GM19455 (cell line): ENCODE results near the gene OLIG2.

Source experiments
- ATAC-seq: cut with Tn5 transposase; IDR thresholded peaks from one replicate; pipeline ENCODE4 v1.9.1; 2021; ENCODE audit not compliant: unreplicated experiment

Gene OLIG2

DNA sequence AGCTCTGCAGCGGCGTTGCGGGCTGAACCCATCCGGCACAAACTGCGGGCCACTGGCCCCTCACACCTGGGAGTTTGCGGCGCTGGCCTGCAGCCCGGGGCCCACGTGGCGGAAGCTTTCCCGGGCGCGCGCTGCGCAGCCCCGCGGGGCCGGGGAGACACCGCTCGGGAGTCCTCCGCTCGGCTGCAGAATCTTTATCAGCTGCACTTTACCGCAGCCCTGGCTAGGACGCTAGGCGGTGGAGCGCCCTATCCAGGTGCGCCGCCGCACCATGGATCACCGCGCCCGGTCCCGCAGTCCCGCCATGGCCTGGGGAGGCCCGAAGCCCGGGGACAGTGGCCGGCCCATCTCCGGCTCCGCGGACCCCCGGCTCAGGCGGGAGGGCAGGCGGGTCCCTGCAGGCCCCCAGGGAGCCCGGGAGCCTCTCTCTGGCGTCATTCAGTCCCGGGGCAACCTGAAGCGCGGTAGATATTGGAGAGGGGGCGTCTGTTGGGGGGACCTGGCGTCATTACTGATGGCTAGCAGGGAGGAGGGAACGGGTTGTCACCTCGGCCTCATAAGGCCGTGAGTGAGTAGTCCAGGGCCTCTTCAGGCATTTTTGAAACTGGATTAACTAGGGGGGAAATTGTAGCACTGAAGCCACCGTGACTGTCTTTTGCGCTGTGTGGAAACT is 5.7 kb upstream of the OLIG2 start:
- ATAC-seq = no peak

DNA sequence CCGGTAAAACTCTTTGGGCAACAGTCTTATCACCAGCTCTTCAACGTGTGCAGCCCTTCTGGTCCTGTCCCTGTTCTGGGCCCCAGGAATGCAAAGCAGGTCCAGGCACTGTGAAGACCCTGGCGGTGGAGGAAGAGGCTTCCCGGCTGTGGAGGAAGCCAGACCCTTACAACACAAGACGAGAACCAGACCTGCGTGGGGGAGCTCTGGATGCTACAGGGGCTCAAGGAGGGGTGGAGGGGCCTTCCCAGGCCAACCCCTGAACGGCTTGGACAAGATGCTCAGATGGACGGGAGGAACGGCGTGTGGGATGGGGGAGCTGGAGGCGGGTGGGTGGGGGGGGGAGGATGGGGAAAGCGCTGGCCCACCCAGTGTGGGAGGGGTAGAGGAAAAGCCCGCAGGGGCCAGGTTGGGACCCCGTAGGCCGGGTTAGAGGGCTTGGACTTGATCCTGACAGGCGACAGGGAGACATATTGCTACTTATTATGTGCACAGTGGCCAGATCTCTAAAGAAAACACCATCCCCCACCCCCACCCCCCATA is 5.1 kb upstream of the OLIG2 start:
- ATAC-seq = no peak

DNA sequence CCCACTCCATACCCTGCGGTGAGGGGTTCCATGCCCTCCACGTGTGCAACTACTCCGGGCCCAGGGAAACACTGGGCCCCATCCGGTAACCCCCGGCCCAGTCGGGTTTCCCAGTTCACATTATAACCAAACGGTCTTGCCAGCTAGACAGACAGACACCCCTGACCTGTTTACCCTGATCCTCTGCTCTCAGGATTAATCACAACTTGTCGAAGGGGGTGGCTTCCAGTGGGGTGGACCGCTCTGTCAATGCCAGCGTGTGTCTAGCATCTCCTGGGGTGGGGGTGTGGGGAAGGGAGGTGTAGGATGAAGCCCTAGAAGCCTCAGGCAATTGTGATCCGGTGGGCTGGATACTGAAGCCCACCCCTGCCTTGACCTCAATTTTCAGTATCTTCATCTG is 4.6 kb upstream of the OLIG2 start:
- no peak for ATAC-seq

DNA sequence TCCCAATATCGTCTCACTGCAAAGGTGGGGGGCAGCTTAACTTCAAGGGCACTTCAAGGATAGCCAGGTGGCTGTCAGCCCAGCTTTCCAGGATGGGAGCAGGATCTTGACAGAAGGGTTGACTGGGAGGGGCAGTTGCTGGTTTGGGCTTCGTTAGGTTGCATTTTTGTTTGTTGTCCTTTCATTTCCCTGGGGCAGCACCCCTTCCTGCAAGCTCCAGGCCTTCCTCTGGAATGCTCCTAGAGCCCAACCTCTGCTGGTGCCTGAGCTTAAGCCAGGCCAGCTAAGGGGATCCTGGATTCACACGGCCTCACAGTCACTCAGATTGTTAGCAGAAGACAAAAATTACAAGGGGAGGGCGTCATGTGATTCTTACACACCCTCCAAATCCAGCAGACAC is 4.1 kb upstream of the OLIG2 start:
- no peak for ATAC-seq

DNA sequence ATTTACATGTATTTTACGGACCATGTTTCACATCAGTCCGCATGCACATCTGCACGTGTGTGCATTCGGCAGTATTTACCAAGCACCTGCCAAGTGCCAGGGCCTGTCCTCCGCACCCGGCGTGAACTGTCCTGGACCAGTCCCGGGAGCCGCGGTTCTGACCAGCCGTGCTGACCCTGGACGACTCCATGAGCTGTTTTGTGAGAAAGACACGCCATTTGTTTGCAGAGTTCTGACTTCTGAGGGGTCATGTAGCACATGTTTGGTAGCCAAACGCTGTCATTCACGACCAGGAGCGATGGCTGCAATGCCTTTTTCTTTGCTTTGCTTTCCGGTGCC is 3.3 kb upstream of the OLIG2 start:
- no peak for ATAC-seq

DNA sequence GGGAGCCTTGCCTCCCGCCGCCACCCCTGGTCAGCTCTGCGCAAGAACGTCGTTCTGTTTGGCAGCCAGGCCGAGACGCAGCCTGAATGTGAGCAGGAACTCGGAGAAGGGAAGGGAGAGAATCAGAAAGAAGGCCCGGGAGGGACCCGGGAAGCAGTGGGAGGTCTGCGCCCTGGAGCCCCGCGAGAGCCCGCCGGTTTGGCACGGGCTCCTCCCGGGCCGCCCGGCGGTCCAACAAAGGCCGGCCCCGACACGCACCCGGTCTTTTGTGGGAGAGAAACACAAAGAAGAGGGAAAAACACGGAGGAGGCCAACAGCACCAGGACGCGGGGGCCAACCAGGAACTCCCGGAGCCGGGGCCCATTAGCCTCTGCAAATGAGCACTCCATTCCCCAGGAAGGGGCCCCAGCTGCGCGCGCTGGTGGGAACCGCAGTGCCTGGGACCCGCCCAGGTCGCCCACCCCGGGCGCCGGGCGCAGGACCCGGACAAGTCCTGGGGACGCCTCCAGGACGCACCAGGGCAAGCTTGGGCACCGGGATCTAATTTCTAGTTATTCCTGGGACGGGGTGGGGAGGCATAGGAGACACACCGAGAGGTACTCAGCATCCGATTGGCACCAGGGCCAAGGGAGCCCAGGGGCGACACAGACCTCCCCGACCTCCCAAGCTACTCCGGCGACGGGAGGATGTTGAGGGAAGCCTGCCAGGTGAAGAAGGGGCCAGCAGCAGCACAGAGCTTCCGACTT is 2.7 kb upstream of the OLIG2 start:
- ATAC-seq = no peak

DNA sequence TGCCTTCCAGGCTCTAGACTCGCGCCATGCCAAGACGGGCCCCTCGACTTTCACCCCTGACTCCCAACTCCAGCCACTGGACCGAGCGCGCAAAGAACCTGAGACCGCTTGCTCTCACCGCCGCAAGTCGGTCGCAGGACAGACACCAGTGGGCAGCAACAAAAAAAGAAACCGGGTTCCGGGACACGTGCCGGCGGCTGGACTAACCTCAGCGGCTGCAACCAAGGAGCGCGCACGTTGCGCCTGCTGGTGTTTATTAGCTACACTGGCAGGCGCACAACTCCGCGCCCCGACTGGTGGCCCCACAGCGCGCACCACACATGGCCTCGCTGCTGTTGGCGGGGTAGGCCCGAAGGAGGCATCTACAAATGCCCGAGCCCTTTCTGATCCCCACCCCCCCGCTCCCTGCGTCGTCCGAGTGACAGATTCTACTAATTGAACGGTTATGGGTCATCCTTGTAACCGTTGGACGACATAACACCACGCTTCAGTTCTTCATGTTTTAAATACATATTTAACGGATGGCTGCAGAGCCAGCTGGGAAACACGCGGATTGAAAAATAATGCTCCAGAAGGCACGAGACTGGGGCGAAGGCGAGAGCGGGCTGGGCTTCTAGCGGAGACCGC is 2.0 kb upstream of the OLIG2 start:
- no peak for ATAC-seq

DNA sequence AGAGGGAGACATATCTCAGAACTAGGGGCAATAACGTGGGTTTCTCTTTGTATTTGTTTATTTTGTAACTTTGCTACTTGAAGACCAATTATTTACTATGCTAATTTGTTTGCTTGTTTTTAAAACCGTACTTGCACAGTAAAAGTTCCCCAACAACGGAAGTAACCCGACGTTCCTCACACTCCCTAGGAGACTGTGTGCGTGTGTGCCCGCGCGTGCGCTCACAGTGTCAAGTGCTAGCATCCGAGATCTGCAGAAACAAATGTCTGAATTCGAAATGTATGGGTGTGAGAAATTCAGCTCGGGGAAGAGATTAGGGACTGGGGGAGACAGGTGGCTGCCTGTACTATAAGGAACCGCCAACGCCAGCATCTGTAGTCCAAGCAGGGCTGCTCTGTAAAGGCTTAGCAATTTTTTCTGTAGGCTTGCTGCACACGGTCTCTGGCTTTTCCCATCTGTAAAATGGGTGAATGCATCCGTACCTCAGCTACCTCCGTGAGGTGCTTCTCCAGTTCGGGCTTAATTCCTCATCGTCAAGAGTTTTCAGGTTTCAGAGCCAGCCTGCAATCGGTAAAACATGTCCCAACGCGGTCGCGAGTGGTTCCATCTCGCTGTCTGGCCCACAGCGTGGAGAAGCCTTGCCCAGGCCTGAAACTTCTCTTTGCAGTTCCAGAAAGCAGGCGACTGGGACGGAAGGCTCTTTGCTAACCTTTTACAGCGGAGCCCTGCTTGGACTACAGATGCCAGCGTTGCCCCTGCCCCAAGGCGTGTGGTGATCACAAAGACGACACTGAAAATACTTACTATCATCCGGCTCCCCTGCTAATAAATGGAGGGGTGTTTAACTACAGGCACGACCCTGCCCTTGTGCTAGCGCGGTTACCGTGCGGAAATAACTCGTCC is 1.3 kb upstream of the OLIG2 start:
- ATAC-seq = no peak

DNA sequence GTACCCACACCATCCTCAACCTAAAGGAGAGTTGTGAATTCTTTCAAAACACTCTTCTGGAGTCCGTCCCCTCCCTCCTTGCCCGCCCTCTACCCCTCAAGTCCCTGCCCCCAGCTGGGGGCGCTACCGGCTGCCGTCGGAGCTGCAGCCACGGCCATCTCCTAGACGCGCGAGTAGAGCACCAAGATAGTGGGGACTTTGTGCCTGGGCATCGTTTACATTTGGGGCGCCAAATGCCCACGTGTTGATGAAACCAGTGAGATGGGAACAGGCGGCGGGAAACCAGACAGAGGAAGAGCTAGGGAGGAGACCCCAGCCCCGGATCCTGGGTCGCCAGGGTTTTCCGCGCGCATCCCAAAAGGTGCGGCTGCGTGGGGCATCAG is 638 bp upstream of the OLIG2 start:
- ATAC-seq = no peak

DNA sequence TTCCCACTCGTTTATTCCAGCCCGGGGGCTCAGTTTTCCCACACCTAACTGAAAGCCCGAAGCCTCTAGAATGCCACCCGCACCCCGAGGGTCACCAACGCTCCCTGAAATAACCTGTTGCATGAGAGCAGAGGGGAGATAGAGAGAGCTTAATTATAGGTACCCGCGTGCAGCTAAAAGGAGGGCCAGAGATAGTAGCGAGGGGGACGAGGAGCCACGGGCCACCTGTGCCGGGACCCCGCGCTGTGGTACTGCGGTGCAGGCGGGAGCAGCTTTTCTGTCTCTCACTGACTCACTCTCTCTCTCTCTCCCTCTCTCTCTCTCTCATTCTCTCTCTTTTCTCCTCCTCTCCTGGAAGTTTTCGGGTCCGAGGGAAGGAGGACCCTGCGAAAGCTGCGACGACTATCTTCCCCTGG is 716 bp downstream of the OLIG2 start:
- no peak for ATAC-seq

DNA sequence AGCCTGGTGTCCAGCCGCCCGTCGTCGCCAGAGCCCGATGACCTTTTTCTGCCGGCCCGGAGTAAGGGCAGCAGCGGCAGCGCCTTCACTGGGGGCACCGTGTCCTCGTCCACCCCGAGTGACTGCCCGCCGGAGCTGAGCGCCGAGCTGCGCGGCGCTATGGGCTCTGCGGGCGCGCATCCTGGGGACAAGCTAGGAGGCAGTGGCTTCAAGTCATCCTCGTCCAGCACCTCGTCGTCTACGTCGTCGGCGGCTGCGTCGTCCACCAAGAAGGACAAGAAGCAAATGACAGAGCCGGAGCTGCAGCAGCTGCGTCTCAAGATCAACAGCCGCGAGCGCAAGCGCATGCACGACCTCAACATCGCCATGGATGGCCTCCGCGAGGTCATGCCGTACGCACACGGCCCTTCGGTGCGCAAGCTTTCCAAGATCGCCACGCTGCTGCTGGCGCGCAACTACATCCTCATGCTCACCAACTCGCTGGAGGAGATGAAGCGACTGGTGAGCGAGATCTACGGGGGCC is 1.2 kb downstream of the OLIG2 start:
- no peak for ATAC-seq

DNA sequence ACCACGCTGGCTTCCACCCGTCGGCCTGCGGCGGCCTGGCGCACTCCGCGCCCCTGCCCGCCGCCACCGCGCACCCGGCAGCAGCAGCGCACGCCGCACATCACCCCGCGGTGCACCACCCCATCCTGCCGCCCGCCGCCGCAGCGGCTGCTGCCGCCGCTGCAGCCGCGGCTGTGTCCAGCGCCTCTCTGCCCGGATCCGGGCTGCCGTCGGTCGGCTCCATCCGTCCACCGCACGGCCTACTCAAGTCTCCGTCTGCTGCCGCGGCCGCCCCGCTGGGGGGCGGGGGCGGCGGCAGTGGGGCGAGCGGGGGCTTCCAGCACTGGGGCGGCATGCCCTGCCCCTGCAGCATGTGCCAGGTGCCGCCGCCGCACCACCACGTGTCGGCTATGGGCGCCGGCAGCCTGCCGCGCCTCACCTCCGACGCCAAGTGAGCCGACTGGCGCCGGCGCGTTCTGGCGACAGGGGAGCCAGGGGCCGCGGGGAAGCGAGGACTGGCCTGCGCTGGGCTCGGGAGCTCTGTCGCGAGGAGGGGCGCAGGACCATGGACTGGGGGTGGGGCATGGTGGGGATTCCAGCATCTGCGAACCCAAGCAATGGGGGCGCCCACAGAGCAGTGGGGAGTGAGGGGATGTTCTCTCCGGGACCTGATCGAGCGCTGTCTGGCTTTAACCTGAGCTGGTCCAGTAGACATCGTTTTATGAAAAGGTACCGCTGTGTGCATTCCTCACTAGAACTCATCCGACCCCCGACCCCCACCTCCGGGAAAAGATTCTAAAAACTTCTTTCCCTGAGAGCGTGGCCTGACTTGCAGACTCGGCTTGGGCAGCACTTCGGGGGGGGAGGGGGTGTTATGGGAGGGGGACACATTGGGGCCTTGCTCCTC is 1.9 kb downstream of the OLIG2 start:
- ATAC-seq = no peak

DNA sequence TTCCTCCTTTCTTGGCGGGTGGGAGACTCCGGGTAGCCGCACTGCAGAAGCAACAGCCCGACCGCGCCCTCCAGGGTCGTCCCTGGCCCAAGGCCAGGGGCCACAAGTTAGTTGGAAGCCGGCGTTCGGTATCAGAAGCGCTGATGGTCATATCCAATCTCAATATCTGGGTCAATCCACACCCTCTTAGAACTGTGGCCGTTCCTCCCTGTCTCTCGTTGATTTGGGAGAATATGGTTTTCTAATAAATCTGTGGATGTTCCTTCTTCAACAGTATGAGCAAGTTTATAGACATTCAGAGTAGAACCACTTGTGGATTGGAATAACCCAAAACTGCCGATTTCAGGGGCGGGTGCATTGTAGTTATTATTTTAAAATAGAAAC is 2.5 kb downstream of the OLIG2 start:
- no peak for ATAC-seq

DNA sequence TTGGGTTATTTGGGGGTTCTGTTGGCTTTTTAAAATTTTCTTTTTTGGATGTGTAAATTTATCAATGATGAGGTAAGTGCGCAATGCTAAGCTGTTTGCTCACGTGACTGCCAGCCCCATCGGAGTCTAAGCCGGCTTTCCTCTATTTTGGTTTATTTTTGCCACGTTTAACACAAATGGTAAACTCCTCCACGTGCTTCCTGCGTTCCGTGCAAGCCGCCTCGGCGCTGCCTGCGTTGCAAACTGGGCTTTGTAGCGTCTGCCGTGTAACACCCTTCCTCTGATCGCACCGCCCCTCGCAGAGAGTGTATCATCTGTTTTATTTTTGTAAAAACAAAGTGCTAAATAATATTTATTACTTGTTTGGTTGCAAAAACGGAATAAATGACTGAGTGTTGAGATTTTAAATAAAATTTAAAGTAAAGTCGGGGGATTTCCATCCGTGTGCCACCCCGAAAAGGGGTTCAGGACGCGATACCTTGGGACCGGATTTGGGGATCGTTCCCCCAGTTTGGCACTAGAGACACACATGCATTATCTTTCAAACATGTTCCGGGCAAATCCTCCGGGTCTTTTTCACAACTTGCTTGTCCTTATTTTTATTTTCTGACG is 3.1 kb downstream of the OLIG2 start:
- no peak for ATAC-seq

DNA sequence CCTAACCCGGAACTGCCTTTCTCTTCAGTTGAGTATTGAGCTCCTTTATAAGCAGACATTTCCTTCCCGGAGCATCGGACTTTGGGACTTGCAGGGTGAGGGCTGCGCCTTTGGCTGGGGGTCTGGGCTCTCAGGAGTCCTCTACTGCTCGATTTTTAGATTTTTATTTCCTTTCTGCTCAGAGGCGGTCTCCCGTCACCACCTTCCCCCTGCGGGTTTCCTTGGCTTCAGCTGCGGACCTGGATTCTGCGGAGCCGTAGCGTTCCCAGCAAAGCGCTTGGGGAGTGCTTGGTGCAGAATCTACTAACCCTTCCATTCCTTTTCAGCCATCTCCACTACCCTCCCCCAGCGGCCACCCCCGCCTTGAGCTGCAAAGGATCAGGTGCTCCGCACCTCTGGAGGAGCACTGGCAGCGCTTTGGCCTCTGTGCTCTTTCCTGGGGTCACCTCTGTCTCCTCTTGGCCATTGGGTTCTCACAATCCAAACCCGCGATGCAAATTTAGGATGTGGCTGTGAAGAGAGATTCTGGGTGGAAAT is 3.7 kb downstream of the OLIG2 start:
- ATAC-seq = no peak

DNA sequence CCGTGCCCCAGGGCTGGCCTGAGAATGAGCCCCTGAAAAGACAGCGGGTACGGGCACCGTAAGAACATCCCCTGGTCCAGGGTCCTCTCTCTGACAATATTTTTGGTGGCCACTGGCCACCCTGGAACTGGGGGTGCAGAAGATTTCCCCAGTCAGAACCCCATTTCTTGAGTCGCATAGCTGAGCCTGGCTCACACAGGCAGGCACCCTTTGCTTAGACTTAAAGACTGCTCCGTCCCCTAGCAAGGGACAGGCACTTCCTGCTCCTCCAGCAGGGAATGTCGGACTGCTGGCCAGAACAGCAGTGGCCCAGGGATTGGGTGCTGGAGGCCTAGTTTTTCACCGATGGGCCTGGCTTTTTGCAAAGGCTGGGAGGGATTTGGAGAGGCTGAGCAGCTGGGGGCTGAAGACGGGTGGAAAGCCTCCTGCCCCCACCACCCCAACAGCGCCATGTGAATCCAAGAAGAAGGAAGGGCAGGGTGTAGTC is 4.3 kb downstream of the OLIG2 start:
- ATAC-seq = no peak

DNA sequence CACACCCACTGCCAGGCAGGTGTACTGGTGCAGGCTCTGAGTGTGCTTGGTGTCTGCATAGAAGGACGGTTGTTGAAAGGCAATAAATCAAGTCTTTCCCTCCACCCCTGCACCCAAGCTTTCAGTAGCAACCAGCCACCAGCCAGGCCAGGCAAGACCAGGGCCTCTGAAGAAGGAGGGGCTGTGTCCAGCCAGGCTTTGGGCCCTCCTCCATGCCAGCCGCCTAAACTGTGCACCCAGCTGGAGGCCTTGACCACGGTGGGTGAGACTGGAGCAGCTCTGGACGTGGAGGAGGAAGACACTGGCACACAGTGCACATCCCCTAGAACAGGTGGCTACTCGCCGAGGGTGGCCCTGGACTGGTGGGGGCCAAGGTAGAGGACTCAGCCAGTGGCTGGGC is 4.9 kb downstream of the OLIG2 start:
- ATAC-seq = no peak

DNA sequence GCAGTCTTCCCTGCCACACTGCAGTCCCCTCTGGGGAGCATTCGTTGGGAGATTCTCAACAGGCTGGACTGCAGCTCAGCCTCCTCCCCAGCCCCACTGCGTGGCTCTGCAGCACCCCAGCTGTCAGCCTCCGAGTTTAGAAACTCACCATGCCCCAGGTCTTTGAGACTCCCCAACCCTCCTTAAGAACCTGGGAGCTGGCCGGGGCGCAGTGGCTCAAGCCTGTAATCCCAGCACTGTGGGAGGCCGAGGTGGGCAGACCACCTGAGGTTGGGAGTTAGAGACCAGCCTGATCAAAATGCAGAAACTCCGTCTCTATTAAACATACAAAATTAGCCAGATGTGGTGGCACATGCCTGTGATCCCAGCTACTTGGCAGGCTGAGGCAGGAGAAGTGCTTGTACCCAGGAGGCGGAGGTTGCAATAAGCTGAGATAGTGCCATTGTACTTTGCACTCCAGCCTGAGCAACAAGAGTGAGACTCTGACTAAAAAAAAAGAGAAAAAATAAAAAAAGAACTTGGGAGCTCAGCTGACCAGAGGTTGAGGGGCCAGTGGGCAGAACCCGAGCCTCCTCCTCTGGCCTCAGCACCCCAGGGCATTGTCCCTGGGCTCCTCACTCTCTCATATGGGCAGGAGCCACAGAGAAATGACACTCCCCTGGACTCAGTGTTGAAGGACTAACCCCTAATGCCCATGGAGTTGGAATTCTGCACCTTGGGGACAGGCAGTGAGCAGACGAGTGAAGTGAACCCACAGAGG is 5.6 kb downstream of the OLIG2 start:
- no peak for ATAC-seq
